Rectal smooth muscle tissue (tissue), 1 donor: ENCODE results near the gene CPNE5.
A peak's percentile ranks its signal among the peaks of the same experiment; 100 is the strongest.

Experiments
- H3K27ac ChIP-seq: one replicate; pipeline ENCODE4 v1.7.0; 2013; ENCODE audit warnings: low read depth, low read length, inconsistent platforms
- H3K27me3 ChIP-seq: one replicate; pipeline ENCODE4 v1.7.0; 2013; ENCODE audit warnings: low read length; ENCODE audit not compliant: control insufficient read depth, insufficient read depth
- H3K36me3 ChIP-seq: one replicate; pipeline ENCODE4 v1.7.0; 2013; ENCODE audit warnings: low read length; ENCODE audit not compliant: control insufficient read depth, insufficient read depth
- H3K4me1 ChIP-seq: one replicate; pipeline ENCODE4 v1.7.0; 2013; ENCODE audit warnings: low read length; ENCODE audit not compliant: control insufficient read depth, insufficient read depth
- H3K4me3 ChIP-seq: one replicate; pipeline ENCODE4 v1.7.0; 2013; ENCODE audit warnings: low read length
- H3K9ac ChIP-seq: one replicate; pipeline ENCODE4 v1.7.0; 2013; ENCODE audit warnings: low read length

Gene CPNE5

DNA sequence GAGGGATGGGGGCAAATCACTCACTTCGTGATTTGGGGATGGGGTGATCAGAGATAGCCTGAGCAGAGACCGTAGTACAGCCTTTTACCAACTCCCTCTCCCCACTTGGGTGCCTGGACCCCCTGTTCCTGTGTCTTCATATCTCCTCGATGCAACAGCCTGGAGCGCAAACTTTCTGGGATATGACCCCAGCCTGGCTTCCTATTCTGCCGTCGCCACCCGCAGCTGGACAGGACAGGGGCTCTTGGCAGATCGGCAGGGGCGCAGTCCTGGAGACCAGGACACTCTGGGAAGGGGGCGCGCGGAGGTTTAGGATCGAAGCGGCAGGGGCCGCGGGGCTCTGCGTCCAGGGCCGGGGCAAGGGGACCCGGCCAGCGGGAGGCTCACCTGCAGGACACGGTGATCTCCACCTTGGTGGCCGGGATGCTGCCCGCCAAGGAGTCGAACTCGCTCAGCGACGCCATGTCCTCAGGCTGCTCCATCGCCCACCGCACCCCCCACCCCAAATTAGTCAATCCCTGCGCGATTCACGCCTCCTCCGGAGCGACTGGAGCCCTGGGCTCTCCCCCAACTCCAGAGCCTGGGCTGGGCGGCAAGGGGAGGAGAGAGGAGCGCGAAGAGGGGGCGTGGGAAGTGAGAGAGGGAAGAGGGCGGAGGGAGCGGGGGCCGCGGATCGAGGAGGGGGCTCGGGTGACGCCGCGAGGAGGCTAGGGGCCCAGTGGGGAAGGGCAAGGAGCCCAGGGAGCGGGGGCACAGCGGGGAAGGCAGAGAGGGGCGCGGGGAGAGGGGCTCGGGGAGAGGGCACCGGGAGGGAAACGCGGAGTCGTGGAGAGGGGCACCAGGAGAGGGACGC lies at the start of gene CPNE5:
TSS of gene CPNE5 (minus strand) at position 549 of the 853 bp plus-strand sequence. CDS start at position 482, 67 bp downstream.
- Histone ChIP-seq H3K4me3 (peak within 1 kb of the TSS; percentile 57), H3K27ac (no peak within 1 kb of the TSS), H3K27me3 (peaks cover 11% of the 10 kb centered on the region), H3K9ac (no peak within 1 kb of the TSS), H3K36me3 (no peaks in the 10 kb centered on the region), H3K4me1 (no peaks in the 10 kb centered on the region)

DNA sequence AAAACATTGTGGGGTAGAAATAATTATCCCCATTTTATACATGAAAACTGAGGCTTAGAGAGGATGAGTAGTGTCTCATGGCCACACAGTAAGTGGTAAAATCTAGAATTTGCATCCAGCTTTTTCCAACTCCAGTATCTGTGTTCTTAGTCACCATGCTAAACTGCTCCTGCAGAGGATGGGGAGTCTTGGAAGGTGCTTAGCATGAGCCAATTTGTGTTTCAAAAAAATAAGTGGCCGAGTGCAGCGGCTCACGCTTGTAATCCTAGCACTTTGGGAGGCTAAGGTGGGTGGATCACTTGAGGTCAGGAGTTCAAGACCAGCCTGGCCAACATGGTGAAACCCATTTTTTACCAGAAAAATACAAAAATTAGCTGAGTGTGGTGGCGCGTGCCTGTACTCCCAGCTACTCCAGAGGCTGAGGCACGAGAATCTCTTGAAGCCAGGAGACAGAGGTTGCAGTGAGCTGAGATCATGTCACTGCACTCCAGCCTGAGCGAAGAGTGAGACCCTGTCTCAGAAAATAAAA lies 48.9 kb upstream of the CPNE5 start:
- H3K4me1 ChIP-seq: peaks cover 16% of the 10 kb centered on the region
- no peak overlapping the region for H3K9ac ChIP-seq
- H3K27me3 ChIP-seq: no peaks in the 10 kb centered on the region
- no peak overlapping the region for H3K27ac ChIP-seq
- no peak overlapping the region for H3K4me3 ChIP-seq
- peaks cover 8% of the 10 kb centered on the region for H3K36me3 ChIP-seq

DNA sequence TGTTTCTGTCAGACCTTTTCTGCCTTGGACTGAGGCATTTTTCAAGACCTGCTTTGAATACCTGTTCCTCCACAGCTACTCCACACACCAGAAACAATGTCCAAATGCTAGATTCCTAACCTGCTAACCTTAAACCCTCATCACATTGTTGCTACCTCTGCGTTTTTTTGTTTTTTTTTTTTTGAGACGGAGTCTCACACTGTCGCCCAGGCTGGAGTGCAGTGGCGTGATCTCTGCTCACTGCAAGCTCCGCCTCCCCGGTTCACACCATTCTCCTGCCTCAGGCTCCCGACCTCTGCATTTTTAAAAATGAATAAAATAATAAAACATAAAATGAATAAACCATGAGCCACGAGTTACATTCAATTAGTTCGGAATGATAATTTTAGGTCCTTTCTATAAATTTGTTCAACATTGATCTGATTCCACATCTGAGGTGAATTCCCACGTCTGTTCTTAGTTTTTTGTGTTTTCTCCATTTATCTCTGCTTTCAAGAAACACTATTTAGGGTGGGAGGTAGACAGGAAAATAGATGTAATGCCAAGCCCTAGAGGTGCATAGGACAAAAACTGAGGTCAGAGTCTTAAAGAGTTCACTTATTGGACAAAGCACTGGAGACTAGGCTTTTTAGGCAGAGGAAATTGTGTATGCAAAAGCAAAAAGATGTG lies 47.8 kb upstream of the CPNE5 start:
- H3K4me3 ChIP-seq: peak overlapping the region; percentile 80
- H3K27ac ChIP-seq: no peak overlapping the region
- H3K27me3 ChIP-seq: no peaks in the 10 kb centered on the region

DNA sequence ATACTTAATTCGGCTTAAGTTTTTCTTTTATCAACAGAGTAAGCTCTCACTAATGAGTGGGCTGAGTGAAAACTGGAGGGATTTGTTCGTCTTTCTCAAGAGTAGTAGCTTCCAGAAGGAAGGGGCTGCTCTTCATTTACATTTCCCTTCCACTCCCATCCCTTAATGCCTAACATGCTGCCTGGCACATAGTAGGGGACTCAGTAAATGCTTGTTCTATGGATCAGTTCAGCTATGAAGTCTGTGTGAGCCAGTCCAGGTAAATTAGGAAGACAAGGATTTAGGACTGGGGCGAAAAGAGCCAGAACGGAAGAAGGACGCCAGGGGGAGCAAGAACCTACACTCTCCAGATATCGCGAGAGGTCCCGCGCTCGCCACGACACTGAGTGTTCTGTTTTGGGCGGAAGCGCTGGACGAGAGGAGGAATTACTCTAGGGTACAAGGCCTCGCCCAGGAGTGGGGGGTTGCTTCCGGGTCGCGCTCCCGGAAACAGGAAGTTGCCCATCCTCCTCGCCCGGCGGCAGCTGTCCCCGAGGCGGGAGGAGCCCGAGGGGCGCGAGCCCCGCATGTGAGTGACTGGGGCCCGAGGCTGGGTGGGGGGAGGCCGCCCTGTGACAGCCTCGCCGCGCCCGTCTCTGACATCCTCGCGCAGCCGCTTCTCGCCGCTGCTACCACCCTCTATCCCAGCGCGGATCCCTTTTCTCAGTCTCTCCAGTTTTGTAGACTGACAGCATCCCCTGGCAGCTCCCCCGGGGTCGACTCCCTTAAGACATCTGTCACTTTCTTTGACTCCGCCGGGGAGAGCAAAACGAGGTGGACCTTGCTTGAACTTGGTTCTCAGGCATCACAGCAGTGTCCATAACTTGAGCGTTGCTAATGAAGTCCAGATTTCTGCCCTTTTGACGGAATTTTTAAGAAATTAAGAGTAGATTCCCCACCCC lies 46.5 kb upstream of the CPNE5 start, which contains the start of gene C6orf89:
TSS of gene C6orf89 (plus strand) at position 492 of the 941 bp plus-strand sequence. CDS start 13,493 bp downstream, outside the sequence.
- H3K36me3 ChIP-seq: no peaks in the 10 kb centered on the region
- H3K27me3 ChIP-seq: no peaks in the 10 kb centered on the region
- H3K4me1 ChIP-seq: peaks cover 16% of the 10 kb centered on the region
- H3K27ac ChIP-seq: peak within 1 kb of the TSS; percentile 95
- H3K4me3 ChIP-seq: peak within 1 kb of the TSS; percentile 80
- peak within 1 kb of the TSS; percentile 66 for H3K9ac ChIP-seq

More for the DNA sequence above, 47.8 kb upstream of the CPNE5 start:
- H3K4me1 ChIP-seq: peaks cover 16% of the 10 kb centered on the region
- no peak overlapping the region for H3K9ac ChIP-seq
- peaks cover 2% of the 10 kb centered on the region for H3K36me3 ChIP-seq

DNA sequence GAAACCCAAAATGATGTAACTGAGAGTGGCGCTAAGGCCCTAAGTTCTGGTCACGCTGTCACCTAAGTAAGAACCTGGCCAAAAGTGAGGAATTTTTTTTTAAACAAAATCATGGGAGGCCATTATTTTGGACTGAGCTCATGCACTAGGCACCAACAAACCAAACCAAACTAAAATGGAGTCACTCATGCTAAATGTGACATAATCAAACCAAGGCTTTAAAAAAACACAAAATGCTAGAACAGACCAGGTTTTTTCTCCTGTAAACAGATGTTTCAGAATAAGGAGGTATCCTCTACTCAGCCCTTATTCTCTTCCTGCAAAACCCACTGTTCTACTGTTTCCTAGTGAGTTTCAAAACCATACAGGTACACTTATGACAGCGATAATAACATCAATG lies 45.4 kb upstream of the CPNE5 start:
- H3K36me3 ChIP-seq: no peaks in the 10 kb centered on the region
- H3K4me3 ChIP-seq: no peak overlapping the region
- H3K4me1 ChIP-seq: peaks cover 16% of the 10 kb centered on the region
- no peak overlapping the region for H3K9ac ChIP-seq
- H3K27me3 ChIP-seq: no peaks in the 10 kb centered on the region
- H3K27ac ChIP-seq: no peak overlapping the region

DNA sequence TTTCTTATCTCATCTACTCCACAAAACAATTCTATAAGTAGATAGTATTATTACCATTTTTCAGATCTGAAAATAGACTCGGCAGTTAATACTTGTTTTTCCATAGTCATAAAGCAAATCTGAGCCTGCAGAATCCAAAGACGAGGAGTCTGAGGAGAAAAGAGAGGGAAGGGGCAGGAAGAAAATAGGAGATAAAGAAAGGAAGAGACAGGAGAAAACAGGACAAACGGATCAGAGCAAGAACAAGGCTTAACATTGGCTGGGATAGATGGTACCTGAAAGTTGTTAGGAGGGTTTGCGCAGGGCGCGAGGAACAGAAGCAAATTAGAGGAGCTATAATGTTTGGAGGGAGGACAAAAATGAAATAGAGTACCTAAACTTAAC lies 36.0 kb upstream of the CPNE5 start:
- peak overlapping the region; percentile 27 for H3K9ac ChIP-seq
- H3K27me3 ChIP-seq: no peaks in the 10 kb centered on the region
- no peaks in the 10 kb centered on the region for H3K36me3 ChIP-seq

DNA sequence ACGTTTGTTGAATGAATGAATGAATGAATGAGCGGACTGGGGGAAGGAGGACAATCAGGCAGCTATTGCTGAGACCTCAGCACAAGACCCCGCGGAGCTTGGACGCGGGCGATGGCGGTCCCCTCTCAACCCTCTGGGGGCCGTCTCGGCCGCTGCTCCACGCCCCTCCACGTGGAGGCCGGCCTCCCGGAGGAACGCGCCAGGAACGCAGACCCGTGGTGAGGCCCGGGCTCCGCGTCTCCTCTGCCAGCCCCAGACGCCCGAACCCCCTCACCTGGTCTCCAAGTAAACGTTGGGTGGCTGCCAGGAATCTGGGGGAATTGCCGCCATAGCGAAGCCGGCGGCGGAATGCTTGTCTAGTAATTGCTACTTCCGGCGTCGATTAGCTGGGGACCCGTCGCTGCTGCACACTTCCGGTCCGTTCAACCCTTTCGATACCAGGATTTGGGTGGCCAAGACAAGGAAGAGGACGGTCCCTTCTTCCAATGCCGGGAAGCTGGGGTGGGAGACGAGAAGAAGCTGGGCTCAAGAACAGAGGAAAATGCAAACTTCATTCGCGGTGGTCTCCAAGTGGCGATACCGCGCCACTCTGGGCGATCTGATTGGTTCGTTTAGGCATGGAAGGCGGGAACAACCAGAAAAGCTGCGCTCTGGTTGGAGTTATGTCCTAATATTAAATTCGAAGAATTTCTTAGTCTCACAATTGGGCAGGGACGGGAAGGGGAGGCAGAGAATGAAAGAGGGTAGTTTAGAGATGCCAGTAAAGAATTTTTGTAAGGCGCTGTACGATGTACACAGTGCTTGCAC lies 35.4 kb upstream of the CPNE5 start, which contains the start of gene PPIL1:
TSS of gene PPIL1 (minus strand) at position 361 of the 807 bp plus-strand sequence. CDS start at position 330, 31 bp downstream.
- Histone ChIP-seq H3K4me1 (peaks cover 11% of the 10 kb centered on the region), H3K36me3 (no peaks in the 10 kb centered on the region), H3K9ac (peak within 1 kb of the TSS; percentile 84), H3K27ac (peak within 1 kb of the TSS; percentile 90), H3K27me3 (no peaks in the 10 kb centered on the region), H3K4me3 (peak within 1 kb of the TSS; percentile 90)

More for the DNA sequence above, 36.0 kb upstream of the CPNE5 start:
- Histone ChIP-seq H3K27ac (peak overlapping the region; percentile 90), H3K4me3 (peak overlapping the region; percentile 90), H3K4me1 (peaks cover 11% of the 10 kb centered on the region)

DNA sequence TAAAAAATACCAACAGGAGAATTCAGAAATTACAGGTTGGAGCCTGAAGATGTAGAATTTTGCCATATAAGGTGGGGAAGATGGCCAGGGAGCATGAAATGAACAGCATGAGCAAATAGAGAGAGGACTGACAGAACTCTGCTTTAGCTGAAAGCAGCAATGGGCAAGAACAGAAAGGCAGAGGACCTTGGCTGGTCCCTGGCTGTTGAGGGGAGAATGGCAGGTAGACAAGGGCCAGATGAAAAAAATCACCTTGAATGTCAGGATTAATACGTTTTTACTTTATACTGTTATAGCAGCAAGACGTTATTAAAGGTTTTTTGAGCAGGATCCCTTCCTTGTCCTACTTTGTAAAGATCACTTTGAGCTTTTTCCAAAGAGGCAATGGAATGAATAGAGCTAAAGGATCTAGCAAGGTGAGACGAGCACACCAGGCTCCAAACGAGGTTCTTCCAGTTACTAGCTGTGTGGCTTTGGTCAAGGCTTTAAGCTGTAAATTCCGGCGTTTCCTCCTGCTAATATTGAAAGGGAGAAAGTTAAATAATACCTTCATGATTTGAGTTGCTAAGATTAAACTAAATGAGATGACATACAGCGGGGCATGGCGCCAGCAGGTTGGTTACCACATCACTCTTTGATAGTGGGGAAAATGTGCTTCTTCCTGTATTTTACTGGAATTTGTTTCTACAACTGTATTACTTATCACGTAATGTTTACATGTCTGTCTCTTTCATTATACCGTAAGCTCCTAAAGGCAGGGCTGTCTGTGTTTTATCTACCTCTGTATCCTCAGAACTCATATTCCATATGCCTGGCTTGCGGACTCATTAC lies 34.6 kb upstream of the CPNE5 start:
- Histone ChIP-seq H3K4me3 (peak overlapping the region; percentile 90), H3K9ac (peak overlapping the region; percentile 38), H3K27me3 (no peaks in the 10 kb centered on the region), H3K36me3 (no peaks in the 10 kb centered on the region), H3K4me1 (peaks cover 11% of the 10 kb centered on the region), H3K27ac (peak overlapping the region; percentile 90)

DNA sequence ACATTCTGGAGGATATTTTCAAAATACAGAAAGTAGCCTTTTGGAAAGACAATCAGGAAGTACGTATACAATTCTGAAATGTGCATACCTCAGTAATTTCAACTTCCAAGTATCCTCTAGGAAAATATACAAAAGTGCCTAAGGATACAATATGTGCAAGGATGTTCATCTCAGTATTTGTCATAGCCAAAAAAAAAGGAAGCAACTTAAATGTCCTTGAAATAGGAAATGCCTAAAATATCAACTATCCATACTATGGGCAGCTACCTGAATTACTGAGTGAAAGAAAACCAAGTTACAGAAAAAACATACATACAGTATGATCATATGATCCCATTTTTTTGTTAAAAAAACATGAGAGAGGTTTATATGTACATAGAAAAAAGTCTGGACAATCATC lies 33.9 kb upstream of the CPNE5 start:
- peaks cover 11% of the 10 kb centered on the region for H3K4me1 ChIP-seq
- H3K27me3 ChIP-seq: no peaks in the 10 kb centered on the region
- H3K27ac ChIP-seq: no peak overlapping the region
- H3K4me3 ChIP-seq: no peak overlapping the region
- H3K36me3 ChIP-seq: no peaks in the 10 kb centered on the region
- H3K9ac ChIP-seq: no peak overlapping the region

DNA sequence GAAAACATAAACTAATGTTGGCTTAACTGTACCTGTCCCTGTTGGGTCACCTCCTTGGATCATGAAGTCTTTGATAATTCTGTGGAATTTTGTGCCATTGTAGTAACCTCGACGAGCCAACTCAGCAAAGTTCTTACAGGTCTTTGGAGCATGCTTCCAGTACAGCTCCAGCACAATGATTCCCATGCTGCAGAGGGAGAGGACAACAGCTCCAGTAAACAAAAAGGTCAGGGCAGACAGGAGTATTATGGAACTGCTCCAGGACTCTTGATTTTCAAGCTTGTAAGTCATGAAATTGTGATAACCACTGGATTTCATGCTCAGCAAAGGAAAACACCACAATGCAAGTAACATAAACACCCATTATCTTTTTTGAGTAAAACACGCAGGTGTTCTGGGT lies 32.4 kb upstream of the CPNE5 start:
- Histone ChIP-seq H3K4me3 (no peak overlapping the region), H3K27me3 (no peaks in the 10 kb centered on the region), H3K4me1 (peaks cover 11% of the 10 kb centered on the region), H3K36me3 (no peaks in the 10 kb centered on the region), H3K27ac (no peak overlapping the region), H3K9ac (no peak overlapping the region)
